GM19023 (cell line): ENCODE results near the gene SFN.

ENCODE experiments used
- ATAC-seq: cut with Tn5 transposase; IDR thresholded peaks from one replicate; pipeline ENCODE4 v1.9.1; 2021; ENCODE audit warnings: mild to moderate bottlenecking, moderate library complexity; ENCODE audit not compliant: unreplicated experiment

SFN gene

GRCh38 chr1:26909951-26910342 is 47.0 kb downstream of the SFN start:
- no peak for ATAC-seq

GRCh38 chr1:26910343-26911160 is 47.6 kb downstream of the SFN start:
- no peak for ATAC-seq

- ATAC-seq = no peak
These were observed 48.6 kb downstream of the SFN start for GRCh38 chr1:26911399-26912146.

- no peak for ATAC-seq
These were observed 49.2 kb downstream of the SFN start for GRCh38 chr1:26912147-26912490.

GRCh38 chr1:26913389-26913753 is 50.4 kb downstream of the SFN start:
- no peak for ATAC-seq
